HCT116 (cell line): ENCODE measurements around the gene TMEM217. TPM values are rescaled to one million over a fixed set of nuclear protein-coding genes. Genes with fewer than 3 reads are reported as not detected.
"Not testable (repeated sequence)": the region's sequence is repeated elsewhere in the genome, so short reads cannot be mapped to it uniquely, and the experiment has no call there.

ENCODE experiments used
- ATAC-seq: fragments of 200-7000 bp; cut with Tn5 transposase; 2 replicates; pipeline ENCODE4 v1.9.1; 2020; ENCODE audit warnings: mild to moderate bottlenecking, moderate library complexity
- BruUV-seq: library from RNA; stranded (reverse); fragments of 400-500 nt; replicated peaks from 2 replicates; lab custom pipeline; 2021; lab: Mats Ljungman, UMichigan
- CTCF ChIA-PET: fragments of 300-600 bp; sonication (Branson Sonifier 250); formaldehyde crosslinking; loops from one replicate; lab custom pipeline; 2021; ENCODE audit warnings: antibody characterized with exemption; lab: Charles Lee
- POLR2A ChIA-PET: fragments of 300-600, 350-600 bp; sonication (Branson Sonifier 250); formaldehyde crosslinking; loops from one replicate; lab custom pipeline; 2021; ENCODE audit warnings: antibody characterized with exemption; lab: Charles Lee
- RAD21 ChIA-PET, 2 experiments: fragments of 300-600 bp; sonication (Branson Sonifier 250); formaldehyde crosslinking; loops; one replicate each; lab custom pipeline; 2023; ENCODE audit warnings: low total read pairs in 2 of 2; ENCODE audit not compliant: uncharacterized antibody in 2 of 2, unreplicated experiment in 2 of 2, low non-redundant PET in 1 of 2; lab: Charles Lee
- DNase-seq: peaks from one replicate; pipeline ENCODE4 v3.0.0-alpha.2; 2010; ENCODE audit warnings: low read depth, low spot score
- H2AFZ ChIP-seq: fragments of 200-600 bp; shearing (Covaris generic), sonication (generic); 2 replicates; pipeline ENCODE4 v1.6.1; 2017; ENCODE audit warnings: low read depth, mixed run types, mixed read lengths, antibody characterized with exemption, low read length; ENCODE audit not compliant: poor library complexity, severe bottlenecking
- H3K27ac ChIP-seq: 2 replicates; pipeline ENCODE4 v1.5.1; 2012; ENCODE audit warnings: low read depth, low read length
- H3K27me3 ChIP-seq: fragments of 200-600 bp; sonication (generic); 2 replicates; pipeline ENCODE4 v1.6.1; 2016; ENCODE audit warnings: mixed run types, low read length, mixed read lengths; ENCODE audit not compliant: insufficient read depth
- H3K36me3 ChIP-seq, 2 experiments: fragments of 200-500 bp in 1 of 2; fragments of 200-600 bp in 1 of 2; sonication (Bioruptor generic) in 1 of 2; sonication (generic) in 1 of 2; 2 replicates each; pipeline versions ENCODE4 v1.5.1 to v1.6.1; 2014 to 2016; ENCODE audit warnings: low read length in 2 of 2, inconsistent platforms in 1 of 2, mixed read lengths in 1 of 2, mixed run types in 1 of 2; ENCODE audit not compliant: insufficient read depth in 2 of 2, control insufficient read depth in 1 of 2
- H3K4me1 ChIP-seq, 2 experiments: fragments of 200-600 bp in 1 of 2; sonication (generic) in 1 of 2; 2 replicates each; pipeline versions ENCODE4 v1.5.1 to v1.6.1; 2012 to 2017; ENCODE audit warnings: low read length in 2 of 2, inconsistent platforms in 1 of 2, mild to moderate bottlenecking in 1 of 2, mixed read lengths in 1 of 2, mixed run types in 1 of 2, moderate library complexity in 1 of 2; ENCODE audit not compliant: insufficient read depth in 2 of 2, control insufficient read depth in 1 of 2
- H3K4me2 ChIP-seq: fragments of 200-600 bp; sonication (generic); 2 replicates; pipeline ENCODE4 v1.6.1; 2017; ENCODE audit warnings: mixed run types, low read length, mixed read lengths
- H3K4me3 ChIP-seq, 2 experiments: fragments of 200-600 bp in 1 of 2; sonication (generic) in 1 of 2; replicated peaks in 1 of 2; 2 replicates each; pipeline ENCODE4 v1.5.1; 2011 to 2016; ENCODE audit warnings: low read length in 2 of 2, control low read depth in 1 of 2, low read depth in 1 of 2, mild to moderate bottlenecking in 1 of 2, mixed read lengths in 1 of 2, mixed run types in 1 of 2
- H3K79me2 ChIP-seq: fragments of 200-600 bp; sonication (generic); 2 replicates; pipeline ENCODE4 v1.6.1; 2017; ENCODE audit warnings: mild to moderate bottlenecking, mixed run types, low read length, moderate library complexity, mixed read lengths; ENCODE audit not compliant: insufficient read depth
- H3K9ac ChIP-seq: fragments of 200-600 bp; sonication (generic); 2 replicates; pipeline ENCODE4 v1.6.1; 2016; ENCODE audit warnings: low read length, mixed read lengths
- H3K9me2 ChIP-seq: fragments of 200-600 bp; sonication (generic), shearing (Covaris generic); 2 replicates; pipeline ENCODE4 v1.6.1; 2017; ENCODE audit warnings: mixed run types, mild to moderate bottlenecking, moderate library complexity; ENCODE audit not compliant: insufficient read depth
- H3K9me3 ChIP-seq, 2 experiments: fragments of 200-500 bp in 1 of 2; fragments of 200-600 bp in 1 of 2; sonication (Bioruptor generic) in 1 of 2; sonication (generic) in 1 of 2; 2 replicates each; pipeline ENCODE4 v1.6.1; 2014 to 2017; ENCODE audit warnings: low read length in 2 of 2, mixed read lengths in 2 of 2, inconsistent platforms in 1 of 2, low read depth in 1 of 2, mild to moderate bottlenecking in 1 of 2, mixed run types in 1 of 2, moderate library complexity in 1 of 2; ENCODE audit not compliant: control insufficient read depth in 1 of 2, insufficient read depth in 1 of 2
- H4K20me1 ChIP-seq: fragments of 200-600 bp; sonication (generic), shearing (Covaris generic); 2 replicates; pipeline ENCODE4 v1.6.1; 2017; ENCODE audit warnings: mixed run types, mild to moderate bottlenecking, moderate library complexity; ENCODE audit not compliant: insufficient read depth
- ATF3 ChIP-seq: IDR thresholded peaks from 2 replicates; pipeline ENCODE4 v1.6.1; 2012
- EGR1 ChIP-seq: IDR thresholded peaks from 2 replicates; pipeline ENCODE4 v1.6.1; 2012; ENCODE audit warnings: low read depth
- ELF1 ChIP-seq: IDR thresholded peaks from 2 replicates; pipeline ENCODE4 v1.6.1; 2012; ENCODE audit warnings: low read depth, borderline replicate concordance
- EZH2 ChIP-seq: fragments of 200-600 bp; sonication (generic); IDR thresholded peaks from 2 replicates; pipeline ENCODE4 v1.6.1; 2017; ENCODE audit warnings: antibody characterized with exemption, mixed run types
- EZH2phosphoT487 ChIP-seq: fragments of 200-600 bp; IDR thresholded peaks from 2 replicates; pipeline ENCODE4 v1.6.1; 2018; ENCODE audit warnings: antibody characterized with exemption, borderline replicate concordance
- REST ChIP-seq: IDR thresholded peaks from 2 replicates; pipeline ENCODE4 v1.6.1; 2012; ENCODE audit warnings: low read depth
- SIN3A ChIP-seq: IDR thresholded peaks from 2 replicates; pipeline ENCODE4 v1.6.1; 2012; ENCODE audit warnings: low read depth
- SP1 ChIP-seq: IDR thresholded peaks from 2 replicates; pipeline ENCODE4 v1.6.1; 2012; ENCODE audit warnings: low read depth
- SRF ChIP-seq: IDR thresholded peaks from 2 replicates; pipeline ENCODE4 v1.6.1; 2012; ENCODE audit warnings: low read depth
- TCF7L2 ChIP-seq: IDR thresholded peaks from 2 replicates; pipeline ENCODE4 v1.7.0; 2011; ENCODE audit warnings: borderline replicate concordance, inconsistent platforms; ENCODE audit not compliant: insufficient read depth, insufficient read length; ENCODE audit errors: extremely low read depth
- ZNF274 ChIP-seq: fragments of 200-500 bp; sonication (Bioruptor generic); IDR thresholded peaks from 2 replicates; pipeline ENCODE4 v1.6.1; 2014; ENCODE audit warnings: mild to moderate bottlenecking, low read depth, low read length, inconsistent platforms
- intact Hi-C: fragments of 100-400 bp; cut with micrococcal nuclease; formaldehyde crosslinking; loops from 2 replicates; pipeline ENCODE4 v1.10.0; 2022
- total RNA-seq: library from RNA; stranded (reverse); gene quantifications from one replicate; pipeline ENCODE4 v1.2.1, GENCODE V29; 2021; ENCODE audit not compliant: unreplicated experiment
- TF ChIP-seq, protein P1 (sequence below): IDR thresholded peaks from 2 replicates; pipeline ENCODE4 v1.6.1; 2011; ENCODE audit warnings: mild to moderate bottlenecking, low read length, moderate library complexity; ENCODE audit not compliant: insufficient replicate concordance; ENCODE audit errors: extremely low read depth

Gene TMEM217
- total RNA-seq, 1 experiment from 2014 or later: 0.98 TPM

DNA sequence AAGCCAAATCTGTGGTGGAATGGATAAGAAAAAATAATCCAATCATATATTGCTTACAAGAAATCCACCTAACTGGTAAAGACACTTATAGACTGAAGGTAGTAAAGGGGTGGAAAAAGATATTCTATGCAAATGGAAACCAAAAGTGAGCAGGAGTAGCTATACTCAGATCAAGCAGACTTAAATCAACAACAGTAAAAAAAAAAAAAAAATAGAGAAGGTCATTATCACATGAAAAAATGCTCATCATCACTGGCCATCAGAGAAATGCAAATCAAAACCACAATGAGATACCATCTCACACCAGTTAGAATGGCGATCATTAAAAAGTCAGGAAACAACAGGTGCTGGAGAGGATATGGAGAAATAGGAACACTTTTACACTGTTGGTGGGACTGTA, 63.1 kb downstream of the TMEM217 start:
- POLR2A ChIA-PET, H3K27ac ChIP-seq, H3K9ac ChIP-seq, H4K20me1 ChIP-seq, BruUV-seq, H3K4me2 ChIP-seq, H2AFZ ChIP-seq, DNase-seq, H3K4me3 ChIP-seq, H3K36me3 ChIP-seq, RAD21 ChIA-PET, CTCF ChIA-PET, intact Hi-C loops, H3K27me3 ChIP-seq, H3K9me3 ChIP-seq, H3K9me2 ChIP-seq, ATAC-seq, H3K4me1 ChIP-seq, H3K79me2 ChIP-seq: not testable (repeated sequence)

GRCh38 chr6:37192666-37193065, 65.3 kb downstream of the TMEM217 start:
- no peaks in the 10 kb centered on the region for H3K9me2 ChIP-seq
- no peaks in the 10 kb centered on the region for H4K20me1 ChIP-seq
- no peaks in the 10 kb centered on the region for H3K4me1 ChIP-seq
- no peak overlapping the region for H2AFZ ChIP-seq
- intact Hi-C loops: no loop called here
- H3K9ac ChIP-seq: no peak overlapping the region
- CTCF ChIA-PET: interaction anchor here (1.3 kb wide), 1 partner anchor 18 kb away, joined by 4 read pairs; no protein-coding TSS in a partner anchor
- TF ChIP-seq ELF1 (no peak), EGR1 (no peak), SRF (no peak), EZH2 (no peak), ZNF274 (no peak), ATF3 (no peak), SP1 (no peak), REST (no peak), EZH2phosphoT487 (no peak), SIN3A (no peak), TCF7L2 (no peak)
- TF ChIP-seq, protein P1, sequence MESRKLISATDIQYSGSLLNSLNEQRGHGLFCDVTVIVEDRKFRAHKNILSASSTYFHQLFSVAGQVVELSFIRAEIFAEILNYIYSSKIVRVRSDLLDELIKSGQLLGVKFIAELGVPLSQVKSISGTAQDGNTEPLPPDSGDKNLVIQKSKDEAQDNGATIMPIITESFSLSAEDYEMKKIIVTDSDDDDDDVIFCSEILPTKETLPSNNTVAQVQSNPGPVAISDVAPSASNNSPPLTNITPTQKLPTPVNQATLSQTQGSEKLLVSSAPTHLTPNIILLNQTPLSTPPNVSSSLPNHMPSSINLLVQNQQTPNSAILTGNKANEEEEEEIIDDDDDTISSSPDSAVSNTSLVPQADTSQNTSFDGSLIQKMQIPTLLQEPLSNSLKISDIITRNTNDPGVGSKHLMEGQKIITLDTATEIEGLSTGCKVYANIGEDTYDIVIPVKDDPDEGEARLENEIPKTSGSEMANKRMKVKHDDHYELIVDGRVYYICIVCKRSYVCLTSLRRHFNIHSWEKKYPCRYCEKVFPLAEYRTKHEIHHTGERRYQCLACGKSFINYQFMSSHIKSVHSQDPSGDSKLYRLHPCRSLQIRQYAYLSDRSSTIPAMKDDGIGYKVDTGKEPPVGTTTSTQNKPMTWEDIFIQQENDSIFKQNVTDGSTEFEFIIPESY: no peak
- no peak overlapping the region for H3K4me3 ChIP-seq
- no peaks in the 10 kb centered on the region for H3K9me3 ChIP-seq
- no peak overlapping the region for H3K4me2 ChIP-seq
- H3K79me2 ChIP-seq: no peaks in the 10 kb centered on the region
- POLR2A ChIA-PET: interaction anchor here (0.6 kb wide), 1 partner anchor 17 kb away, joined by 5 read pairs; no protein-coding TSS in a partner anchor
- H3K27me3 ChIP-seq: no peaks in the 10 kb centered on the region
- RAD21 ChIA-PET: no interaction called here
- no TSS peak for BruUV-seq
- DNase-seq: no peak
- H3K36me3 ChIP-seq: no peaks in the 10 kb centered on the region
- no peak for ATAC-seq
- H3K27ac ChIP-seq: no peak overlapping the region
